Heart right ventricle (tissue), 16 donors: ENCODE results near the gene KCNC1. TPM values are rescaled to one million over a fixed set of nuclear protein-coding genes. Genes with fewer than 3 reads are reported as not detected.

ENCODE experiments used
- ATAC-seq, 8 donors: fragments of 200-7000 bp; cut with Tn5 transposase; one replicate each; pipeline ENCODE4 v1.9.1; 2020; ENCODE audit warnings: mild to moderate bottlenecking in 8 of 8, moderate library complexity in 8 of 8, moderate number of reproducible peaks in 1 of 8
- DNase-seq, 2 donors: peaks; one replicate each; pipeline ENCODE4 v3.0.0-alpha.2; 2020
- H3K27ac ChIP-seq, 10 donors: fragments of 200-600 bp; sonication (generic) in 2 of 10; one replicate each; pipeline versions ENCODE4 v1.5.0 to v1.8.0; 2020 to 2022; ENCODE audit warnings: mild to moderate bottlenecking in 3 of 10
- H3K27me3 ChIP-seq, 7 donors: fragments of 200-600 bp; one replicate each; pipeline ENCODE4 v1.8.0; 2021 to 2022; ENCODE audit warnings: mild to moderate bottlenecking in 2 of 7
- H3K36me3 ChIP-seq, 9 donors: fragments of 200-600 bp; sonication (generic) in 1 of 9; one replicate each; pipeline versions ENCODE4 v1.5.0 to v1.8.0; 2020 to 2022; ENCODE audit warnings: mild to moderate bottlenecking in 2 of 9
- H3K4me1 ChIP-seq, 9 donors: fragments of 200-600 bp; sonication (generic) in 1 of 9; one replicate each; pipeline versions ENCODE4 v1.5.0 to v1.8.0; 2020 to 2022; ENCODE audit warnings: mild to moderate bottlenecking in 4 of 9
- H3K4me3 ChIP-seq, 10 donors: fragments of 200-600 bp; sonication (generic) in 2 of 10; one replicate each; pipeline versions ENCODE4 v1.5.0 to v1.8.0; 2020 to 2022; ENCODE audit warnings: mild to moderate bottlenecking in 7 of 10, moderate library complexity in 2 of 10
- H3K9me3 ChIP-seq, 11 donors: fragments of 200-600 bp in 10 of 11; sonication (generic) in 2 of 11; one replicate each; pipeline versions ENCODE4 v1.5.0 to v1.8.0; 2013 to 2022; ENCODE audit warnings: mild to moderate bottlenecking in 2 of 11, control low read depth in 1 of 11, moderate library complexity in 1 of 11
- WGBS, 2 donors: extraction: QIAGEN DNeasy Blood & Tissue Kit; methylation state at CpG; one replicate each; pipeline ENCODE4 v1.1.7; 2013; ENCODE audit warnings: inconsistent platforms in 1 of 2; 5-methylcytosine and 5-hydroxymethylcytosine counted together
- intact Hi-C, 10 donors: fragments of 100-400 bp; cut with DNase I; formaldehyde crosslinking; loops; one replicate each; pipeline versions ENCODE4 v1.11.1 to v1.14.2; 2022
- polyA plus RNA-seq, 2 donors: library from polyadenylated mRNA; stranded (reverse); fragments of 200-250 nt; gene quantifications; one replicate each; pipeline ENCODE4 v1.2.3, GENCODE V29; 2013
- total RNA-seq, 10 donors: library from RNA; stranded (reverse); fragmentation: NEBNext Ultra II Directional in 3 of 10; extraction: Animal tissue kit (Norgen Biotek cat#: 25700) in 3 of 10; gene quantifications; one replicate each; pipeline versions ENCODE4 v1.2.1 to v1.2.4, GENCODE V29; 2021 to 2023
- TF ChIP-seq, protein P1 (sequence below), 9 donors: fragments of 200-600 bp; sonication (generic) in 2 of 9; IDR thresholded peaks; one replicate each; pipeline versions ENCODE4 v1.5.0 to v1.8.0; 2021 to 2022; ENCODE audit warnings: antibody characterized with exemption in 9 of 9, mild to moderate bottlenecking in 5 of 9, moderate library complexity in 1 of 9
- donor health status: Arrhythmogenic right ventricular cardiomyopathy.
- donor health status: ischemic (EF 13 %, LVEDD 7.1; RV severe dilation, severe dysfunction).
- donor health status: healthy with polysubstance abuse.
- donor health status: DM: no; HTN: yes; CAD: no.
- donor health status: DM: no; HTN: no; CAD: no.
- donor health status: ischemic (EF 25% LVEDD 6.9; RV normal size, moderate dysfunction).
- donor health status: ischemic (EF 25% LVEDD 5.7; RV mildly dilated, moderate dysfunction).
- donor health status: healthy.
- donor health status: DM: yes; HTN: yes; CAD: no.
- donor health status: Ischemic cardiomyopathy.
- donor health status: ischemic (EF 35%, LVEDD 5.7; RV mildly dilated, moderate dysfunction).
- donor health status: nonischemic (EF 11% LVEDD 7.7; RV severe dilation, severe dysfunction).
- donor health status: DM: yes; HTN: yes; CAD: no.
- donor health status: PGD.
- donor health status: ischemic (EF 29% LVEDD 5.4; RV normal size, mild dysfunction).
- donor health status: nonischemic (EF 23%, LVEDD 6.1; RV moderate dilation, normal function).

Gene KCNC1
- total and polyA plus RNA-seq, 12 donors = 0.04 to 0.09 (median 0.06) TPM; not detected in 8

DNA sequence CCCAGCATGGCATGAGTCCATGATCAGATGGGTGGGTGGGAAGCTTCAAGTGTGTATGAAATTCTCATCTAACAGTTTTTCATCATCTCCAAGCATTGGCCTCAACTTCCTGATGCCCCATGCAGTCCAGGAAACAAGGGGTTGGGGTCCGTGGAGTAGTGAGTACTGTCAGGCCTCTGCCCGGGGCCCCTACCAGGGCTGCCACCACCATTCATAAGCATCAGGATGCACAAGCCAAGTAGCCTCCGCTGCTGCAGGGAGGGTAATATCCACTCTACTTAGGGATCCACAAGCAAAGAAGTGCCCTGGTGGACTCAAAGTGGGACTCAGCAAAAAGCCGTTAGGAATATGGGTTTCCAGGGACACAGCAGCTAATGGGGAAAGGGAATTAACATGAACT lies 49.3 kb downstream of the KCNC1 start:
- 93 to 94% methylated on average over 4 of the region's 4 CpGs for WGBS, 2 donors

DNA sequence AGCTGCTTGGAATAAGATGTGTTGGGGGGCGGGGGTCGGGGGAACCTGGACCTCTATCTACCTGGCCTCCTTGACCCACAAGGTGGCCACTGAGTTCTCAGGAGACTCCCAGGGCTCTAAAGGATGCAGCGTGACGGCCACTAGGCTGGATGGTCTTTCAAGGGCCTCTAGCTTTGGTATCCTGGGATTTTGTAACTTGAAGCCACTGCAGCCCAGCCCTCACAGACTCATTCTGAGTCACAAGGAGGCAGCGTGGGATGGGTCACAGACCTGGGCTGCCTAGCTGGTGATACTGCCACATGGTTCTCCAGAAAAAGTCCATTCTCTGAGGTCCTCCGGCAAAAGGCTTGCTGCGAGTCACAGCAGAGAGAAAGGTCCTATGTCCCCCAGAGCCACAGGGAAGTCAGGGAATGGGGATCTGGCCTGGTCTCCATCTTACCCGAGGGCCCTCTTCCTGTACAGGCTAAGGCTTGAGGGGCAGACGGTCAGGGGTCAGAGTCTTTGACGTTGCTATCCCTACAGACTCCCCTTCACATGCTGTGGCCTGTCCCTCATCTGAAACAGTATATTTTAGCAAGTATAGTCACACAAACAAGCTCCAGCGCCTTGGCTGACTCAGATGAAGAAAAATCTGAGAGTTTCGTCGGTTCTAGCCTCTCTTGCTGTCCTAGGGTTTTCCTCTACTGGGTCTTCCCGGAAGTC lies 52.4 kb downstream of the KCNC1 start:
- no peak overlapping the region for H3K4me3 ChIP-seq
- no peak for DNase-seq
- no peaks in the 10 kb centered on the region for H3K4me1 ChIP-seq
- H3K27me3 ChIP-seq = no peaks in the 10 kb centered on the region
- no peaks in the 10 kb centered on the region for H3K36me3 ChIP-seq
- ATAC-seq = no peak
- H3K27ac ChIP-seq = no peak overlapping the region
- WGBS, 2 donors = 92 to 94% methylated on average over 14 of the region's 14 CpGs
- intact Hi-C loops = loop anchor here in 1 of 10 donors (5.0 kb wide), 1 partner anchor 50 kb away; no protein-coding TSS in a partner anchor
- TF ChIP-seq, protein P1, sequence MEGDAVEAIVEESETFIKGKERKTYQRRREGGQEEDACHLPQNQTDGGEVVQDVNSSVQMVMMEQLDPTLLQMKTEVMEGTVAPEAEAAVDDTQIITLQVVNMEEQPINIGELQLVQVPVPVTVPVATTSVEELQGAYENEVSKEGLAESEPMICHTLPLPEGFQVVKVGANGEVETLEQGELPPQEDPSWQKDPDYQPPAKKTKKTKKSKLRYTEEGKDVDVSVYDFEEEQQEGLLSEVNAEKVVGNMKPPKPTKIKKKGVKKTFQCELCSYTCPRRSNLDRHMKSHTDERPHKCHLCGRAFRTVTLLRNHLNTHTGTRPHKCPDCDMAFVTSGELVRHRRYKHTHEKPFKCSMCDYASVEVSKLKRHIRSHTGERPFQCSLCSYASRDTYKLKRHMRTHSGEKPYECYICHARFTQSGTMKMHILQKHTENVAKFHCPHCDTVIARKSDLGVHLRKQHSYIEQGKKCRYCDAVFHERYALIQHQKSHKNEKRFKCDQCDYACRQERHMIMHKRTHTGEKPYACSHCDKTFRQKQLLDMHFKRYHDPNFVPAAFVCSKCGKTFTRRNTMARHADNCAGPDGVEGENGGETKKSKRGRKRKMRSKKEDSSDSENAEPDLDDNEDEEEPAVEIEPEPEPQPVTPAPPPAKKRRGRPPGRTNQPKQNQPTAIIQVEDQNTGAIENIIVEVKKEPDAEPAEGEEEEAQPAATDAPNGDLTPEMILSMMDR (IDR thresholded peaks at IDR 0.05) = no peak
- H3K9me3 ChIP-seq = no peaks in the 10 kb centered on the region

More for the DNA sequence above, 49.3 kb downstream of the KCNC1 start:
- TF ChIP-seq, protein P1 (IDR thresholded peaks at IDR 0.05) = no peak
- H3K27me3 ChIP-seq = no peaks in the 10 kb centered on the region
- no peak overlapping the region for H3K4me3 ChIP-seq
- H3K9me3 ChIP-seq = no peaks in the 10 kb centered on the region
- no peak for ATAC-seq
- no peak for DNase-seq
- intact Hi-C loops = no loop called here
- H3K27ac ChIP-seq = no peak overlapping the region
- no peaks in the 10 kb centered on the region for H3K4me1 ChIP-seq
- no peaks in the 10 kb centered on the region for H3K36me3 ChIP-seq

DNA sequence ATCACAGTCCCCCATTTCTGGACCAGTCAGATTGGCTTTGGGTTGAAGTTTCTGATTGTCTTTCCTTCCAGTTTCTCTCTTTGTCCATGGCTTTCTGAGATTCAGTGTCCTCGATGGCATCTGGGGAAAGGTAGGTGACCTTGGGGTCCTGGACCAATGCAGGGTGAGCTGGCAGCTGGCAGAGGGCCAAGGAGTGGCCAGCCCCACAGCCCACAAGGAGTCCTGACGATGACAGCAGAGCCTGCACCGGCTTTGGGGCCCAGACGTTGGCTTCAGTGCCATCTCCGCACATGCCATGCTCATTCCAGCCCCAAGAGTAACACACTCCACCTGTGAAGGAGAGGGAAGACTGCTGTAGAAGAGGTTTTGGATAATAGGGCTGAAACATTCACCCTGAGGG lies 53.5 kb downstream of the KCNC1 start:
- ATAC-seq (peak in 1 of 8 donors; percentile 16), DNase-seq (no peak)
- WGBS, 2 donors = 92 to 98% methylated on average over 5 of the region's 5 CpGs

DNA sequence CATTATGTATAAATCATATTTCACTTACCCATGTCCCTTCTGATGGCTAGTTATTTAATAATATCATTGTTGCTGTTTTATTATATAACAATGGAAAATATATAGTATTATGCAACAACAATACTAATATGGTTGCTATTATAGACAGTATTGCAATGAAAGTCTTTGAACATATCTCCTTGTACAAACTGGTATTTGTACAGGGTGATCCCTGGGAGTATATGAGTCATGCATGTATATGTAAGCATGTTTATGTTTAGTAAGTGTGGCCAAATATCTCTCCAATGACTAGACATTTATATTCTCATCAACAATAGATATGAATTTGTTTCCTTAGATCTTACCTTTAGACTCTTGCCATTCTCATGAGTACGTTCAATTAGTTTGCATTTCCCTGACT lies 55.9 kb downstream of the KCNC1 start:
- H3K4me3 ChIP-seq = no peak overlapping the region
- no peak for DNase-seq
- ATAC-seq = no peak
- TF ChIP-seq, protein P1 (IDR thresholded peaks at IDR 0.05) = no peak
- no peaks in the 10 kb centered on the region for H3K36me3 ChIP-seq
- no peaks in the 10 kb centered on the region for H3K9me3 ChIP-seq
- no peaks in the 10 kb centered on the region for H3K4me1 ChIP-seq
- WGBS, 2 donors = 100% methylated on average over 1 of the region's 1 CpG
- H3K27ac ChIP-seq = no peak overlapping the region
- no peaks in the 10 kb centered on the region for H3K27me3 ChIP-seq
- intact Hi-C loops = no loop called here

More for the DNA sequence above, 53.5 kb downstream of the KCNC1 start:
- no peak overlapping the region for H3K4me3 ChIP-seq
- H3K27ac ChIP-seq = no peak overlapping the region
- H3K4me1 ChIP-seq = no peaks in the 10 kb centered on the region
- intact Hi-C loops = loop anchor here in 1 of 10 donors (5.0 kb wide), 1 partner anchor 49 kb away; no protein-coding TSS in a partner anchor
- no peaks in the 10 kb centered on the region for H3K36me3 ChIP-seq
- TF ChIP-seq, protein P1 (IDR thresholded peaks at IDR 0.05) = no peak
- H3K27me3 ChIP-seq = no peaks in the 10 kb centered on the region
- H3K9me3 ChIP-seq = no peaks in the 10 kb centered on the region
